Middle frontal gyrus (tissue), 1 donor: ENCODE data around the gene LMTK2.
A peak's percentile ranks its signal among the peaks of the same experiment; 100 is the strongest.
"Not testable (repeated sequence)": the region's sequence is repeated elsewhere in the genome, so short reads cannot be mapped to it uniquely, and the experiment has no call there.

Experiments
- DNase-seq: peaks from one replicate; pipeline ENCODE4 v3.0.0-alpha.2; 2015; ENCODE audit warnings: low spot score; ENCODE audit errors: extremely low spot score

Gene LMTK2

DNA sequence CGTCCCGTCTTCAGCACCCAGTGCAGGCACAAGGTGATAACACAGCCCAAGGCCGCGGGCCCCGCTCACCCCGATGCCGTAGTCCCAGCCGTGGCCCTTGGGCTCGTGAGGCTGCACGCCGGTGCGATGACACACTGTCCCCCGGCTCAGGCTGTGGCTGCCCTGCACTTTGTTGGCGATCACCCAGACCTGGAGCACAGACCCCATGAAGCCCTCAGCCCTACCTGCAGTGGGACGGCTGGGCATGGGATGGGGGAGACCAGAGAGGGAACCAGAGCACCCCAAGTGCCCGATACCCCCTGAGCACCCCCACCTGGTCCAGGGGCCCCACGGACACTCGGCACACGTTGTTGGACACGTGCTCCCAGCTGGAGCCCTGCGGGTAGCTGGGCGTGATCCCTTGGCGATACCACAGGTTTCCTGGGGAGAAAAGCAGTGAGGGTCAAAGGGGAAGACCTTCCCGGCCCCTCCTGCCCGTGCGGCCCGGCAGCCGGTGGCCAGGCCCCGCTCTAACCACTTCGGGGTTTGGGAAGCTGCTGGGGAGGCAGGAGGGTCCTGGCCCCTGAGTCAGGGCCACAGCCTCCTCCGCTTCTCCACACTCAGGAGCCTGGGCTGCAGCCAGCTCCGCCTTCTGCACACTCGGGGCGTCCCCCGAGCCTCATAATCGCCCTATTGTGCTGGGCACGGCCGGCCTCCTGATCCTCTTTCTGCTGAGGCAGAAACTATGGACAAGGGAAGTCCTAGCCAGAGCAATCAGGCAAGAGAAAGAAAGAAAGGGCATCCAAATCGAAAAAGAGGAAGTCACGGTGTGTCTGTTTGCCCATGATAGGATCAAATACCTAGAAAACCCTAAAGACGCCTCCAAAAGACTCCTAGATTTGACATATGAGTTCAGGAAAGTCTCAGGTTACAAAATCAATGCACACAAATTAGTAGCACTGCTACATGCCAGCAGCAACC is 111.2 kb downstream of the LMTK2 start:
- peak; percentile 16 for DNase-seq

DNA sequence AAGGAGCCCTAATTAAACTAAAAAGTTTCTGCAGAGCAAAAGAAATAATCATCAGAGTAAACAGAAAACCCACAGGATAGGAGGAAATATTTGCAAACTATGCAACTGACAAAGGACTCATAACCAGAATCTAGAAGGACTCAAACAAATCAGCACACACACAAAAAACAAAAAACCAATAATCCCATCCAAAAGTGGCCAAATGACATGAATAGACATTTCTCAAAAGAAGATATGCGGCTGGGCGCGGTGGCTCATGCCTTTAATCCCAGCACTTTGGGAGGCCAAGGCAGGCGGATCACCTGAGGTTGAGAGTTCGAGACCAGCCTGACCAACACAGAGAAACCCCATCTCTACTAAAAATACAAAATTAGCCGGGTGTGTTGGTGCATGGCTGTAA is 112.7 kb downstream of the LMTK2 start:
- not testable (repeated sequence) for DNase-seq

DNA sequence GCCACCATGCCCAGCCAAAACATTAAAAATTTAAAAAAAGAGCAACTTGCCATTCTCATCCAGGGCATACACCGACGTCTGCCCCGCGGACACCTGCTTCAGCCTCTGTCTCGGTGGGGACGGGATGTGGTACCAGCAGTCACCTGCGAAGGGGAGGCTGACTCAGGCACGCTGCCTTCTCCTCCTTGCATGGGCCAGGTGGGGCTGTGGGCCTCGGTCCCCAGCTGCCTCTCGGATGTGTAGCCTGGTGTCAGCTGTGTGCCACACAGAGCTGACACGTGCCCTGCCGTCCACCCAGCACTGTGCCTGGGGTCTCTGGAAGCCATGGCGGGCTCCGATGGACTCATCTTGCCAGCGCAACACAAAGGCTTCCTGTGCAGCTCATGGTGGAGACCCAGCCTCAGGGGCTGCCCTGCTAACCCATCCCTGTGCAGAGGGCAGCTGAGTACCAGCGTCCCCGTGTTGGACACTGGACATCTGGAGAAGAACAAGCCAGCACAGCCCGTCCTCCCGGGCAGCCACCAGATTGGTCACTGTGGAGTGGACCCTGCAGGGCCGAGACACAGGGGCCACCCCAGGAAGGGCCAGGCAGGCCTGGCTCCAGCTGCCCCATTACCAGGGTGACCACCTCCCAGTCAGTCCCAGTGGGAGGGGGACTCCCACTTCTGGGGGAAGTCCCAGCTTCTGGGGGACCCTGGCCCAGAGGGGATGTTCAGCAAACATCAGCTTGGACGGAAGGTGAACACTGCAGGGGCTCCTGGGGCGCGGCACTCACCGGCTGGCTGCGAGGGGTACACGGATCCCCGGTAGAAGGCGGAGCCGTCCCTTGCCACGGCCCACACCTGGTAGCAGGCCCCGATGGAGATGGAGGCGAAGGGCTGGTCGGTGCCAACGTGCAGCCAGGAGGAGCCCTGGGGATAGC is 115.2 kb downstream of the LMTK2 start:
- DNase-seq = no peak

DNA sequence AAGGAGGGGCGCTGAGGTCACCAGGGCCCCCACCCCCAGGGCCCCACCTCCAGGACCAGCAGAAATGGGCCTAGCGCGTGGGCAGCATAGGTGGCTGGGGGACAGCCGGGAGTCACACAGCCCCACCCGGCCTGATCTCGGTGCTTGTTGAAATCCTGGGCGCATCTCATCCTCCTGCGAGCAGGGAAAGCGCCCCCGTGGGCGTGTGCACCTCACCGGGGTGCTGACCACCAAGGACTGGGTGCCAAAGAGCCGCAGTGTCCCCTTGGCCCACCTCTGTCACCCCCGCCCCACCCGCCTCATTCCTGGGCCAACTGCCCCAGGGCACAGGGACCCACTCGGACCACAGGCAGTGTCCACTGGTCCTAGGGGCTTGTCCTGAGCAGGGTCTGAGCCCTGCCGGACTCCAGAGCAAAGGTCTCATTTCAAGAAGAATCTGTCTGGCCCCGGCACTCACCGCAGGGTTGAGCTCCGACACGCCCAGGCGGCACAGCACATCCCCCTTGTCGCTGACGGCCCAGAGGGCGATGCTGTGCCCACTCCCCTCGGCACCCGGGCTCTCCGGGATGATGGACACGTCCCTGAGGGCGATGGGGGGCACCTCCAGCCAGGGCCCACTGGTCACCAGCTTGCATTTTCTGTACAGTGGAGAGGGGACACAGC is 116.0 kb downstream of the LMTK2 start:
- DNase-seq = no peak

DNA sequence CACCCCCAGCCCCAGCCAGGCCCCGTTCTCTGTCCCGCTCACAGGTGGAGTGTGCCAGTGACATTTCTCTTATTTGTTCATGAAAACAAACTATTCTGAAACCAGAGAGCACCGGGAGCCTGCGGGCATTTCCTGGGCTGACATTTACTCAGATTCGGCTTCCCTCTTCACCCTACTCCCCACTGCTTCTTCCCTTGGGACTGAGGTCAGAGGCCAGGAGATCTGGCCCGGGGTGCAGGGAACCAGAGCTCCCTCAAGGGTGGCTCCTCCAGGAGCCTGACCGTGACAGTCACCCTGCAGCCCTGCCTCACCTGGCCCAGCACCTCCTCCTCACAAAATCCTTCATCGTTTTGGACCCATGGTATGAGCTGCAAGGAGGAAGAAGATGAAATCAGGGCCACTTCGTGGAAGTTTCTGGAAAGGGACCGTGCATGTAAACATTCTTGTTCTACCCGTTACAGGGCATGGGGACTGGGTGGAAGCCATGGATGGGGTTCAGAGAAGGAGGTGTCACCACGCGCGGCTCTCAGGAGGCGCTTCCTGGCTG is 116.8 kb downstream of the LMTK2 start:
- DNase-seq = no peak

DNA sequence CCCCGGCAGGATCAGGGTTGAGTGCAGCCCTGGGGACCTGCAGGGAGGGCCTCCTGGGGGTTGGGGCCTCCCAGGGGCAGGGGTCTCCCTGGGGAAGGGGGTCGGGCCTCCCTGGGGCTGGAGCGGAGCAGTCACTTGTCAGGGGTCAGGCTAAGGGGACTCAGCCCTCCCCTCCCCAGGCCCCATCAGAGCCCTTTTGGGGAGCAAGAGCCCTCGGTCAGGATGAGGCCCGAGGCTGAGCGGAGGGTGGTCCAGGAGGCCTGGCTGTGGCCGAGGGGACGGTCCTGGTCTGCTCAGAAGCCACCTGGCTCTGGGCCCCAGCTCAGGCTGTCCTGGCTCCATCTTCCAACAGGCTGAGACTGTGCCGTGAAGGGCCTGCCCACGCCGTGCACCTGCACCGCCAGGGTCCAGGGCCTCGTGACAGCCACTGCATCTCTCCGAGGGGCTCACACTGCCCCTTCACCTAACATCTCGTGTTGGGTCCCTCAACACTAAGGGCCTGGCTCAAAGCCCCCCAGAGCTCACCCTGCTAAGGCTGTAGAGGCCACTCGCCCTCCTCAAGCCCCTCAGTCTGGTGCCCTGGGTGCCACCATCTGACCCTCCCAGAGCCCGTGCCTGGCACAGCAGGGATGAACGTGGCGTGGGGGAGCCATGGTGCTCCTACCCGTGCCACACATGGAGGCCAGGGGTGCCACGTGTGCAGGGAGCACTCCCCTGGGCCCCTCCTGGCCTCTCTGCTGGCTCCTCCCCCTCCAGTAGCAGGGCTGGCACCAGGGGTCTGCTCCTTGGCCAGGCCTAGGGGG is 117.4 kb downstream of the LMTK2 start:
- no peak for DNase-seq

DNA sequence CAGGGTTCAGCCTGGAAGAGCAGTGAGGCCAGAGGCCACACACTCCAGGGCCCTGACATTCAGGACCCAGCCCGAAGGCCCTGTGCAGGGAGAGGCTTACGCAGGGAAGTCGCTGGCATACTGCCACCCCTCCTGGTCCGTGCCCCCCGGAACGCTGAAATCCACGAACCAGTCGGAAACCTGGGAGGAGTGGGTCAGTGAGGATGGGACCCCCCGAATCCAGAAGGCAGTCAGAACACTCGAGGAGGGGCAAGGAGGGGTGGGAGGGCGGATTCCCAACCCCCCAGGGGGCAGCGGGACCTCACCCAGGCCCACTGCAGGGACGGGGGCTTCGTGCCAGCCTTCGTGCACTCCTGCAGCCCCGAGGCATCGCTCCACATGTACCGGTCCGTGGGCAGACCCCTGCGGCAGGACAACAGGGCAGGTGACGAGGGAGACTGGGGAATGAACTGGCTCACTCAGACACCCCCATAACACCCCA is 118.1 kb downstream of the LMTK2 start:
- no peak for DNase-seq

DNA sequence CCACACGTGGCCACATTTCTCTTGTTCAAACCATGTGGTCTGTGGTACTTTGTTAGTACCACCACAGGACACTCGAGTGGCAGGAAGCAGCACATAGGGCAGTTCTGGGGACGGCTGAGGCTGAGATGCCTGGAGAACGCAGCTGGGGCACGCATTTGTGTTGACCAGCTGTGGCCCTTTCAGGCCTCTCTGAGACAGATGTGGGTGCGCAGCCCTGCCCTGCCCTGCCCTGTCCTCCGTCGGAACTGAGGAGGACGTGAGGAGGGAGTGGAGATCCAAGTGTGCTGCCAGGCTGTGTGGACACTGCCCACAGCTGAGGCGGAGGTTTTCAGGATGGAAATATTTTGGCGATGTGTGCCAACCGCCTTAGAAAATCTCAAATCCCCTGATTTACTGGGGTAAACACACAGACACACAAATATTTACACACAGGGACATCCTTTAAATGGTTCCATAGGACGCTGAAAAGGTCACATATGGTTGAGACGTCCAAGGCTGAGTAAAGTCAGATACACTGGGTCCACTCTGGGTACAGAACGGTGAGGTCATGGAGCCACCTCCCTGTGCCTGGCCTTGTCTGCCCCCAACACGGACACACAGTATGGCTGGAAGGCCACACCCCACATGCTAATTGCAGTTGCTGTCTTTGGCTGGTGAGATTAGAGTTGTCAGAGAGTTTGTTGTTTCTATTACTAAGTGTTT is 119.4 kb downstream of the LMTK2 start:
- no peak for DNase-seq

DNA sequence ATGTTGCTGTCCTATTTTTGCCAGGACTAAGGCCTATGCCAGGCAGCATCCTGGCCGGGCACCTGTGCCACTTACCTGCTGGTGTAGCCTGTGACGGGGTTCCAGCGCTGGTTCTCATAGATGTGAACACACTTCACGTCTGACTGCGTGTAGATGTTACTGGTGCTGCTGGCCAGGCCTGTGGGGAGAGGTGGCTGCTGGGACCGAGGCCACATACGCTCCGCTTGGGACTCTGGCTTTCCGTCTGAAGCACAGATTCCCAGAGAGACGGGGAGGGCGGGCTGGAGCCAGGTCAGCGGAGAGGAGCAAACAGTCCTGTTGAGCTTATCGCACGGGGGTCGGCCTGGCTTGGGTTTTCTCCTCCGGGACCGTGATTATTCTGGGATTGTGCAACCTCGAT is 121.3 kb downstream of the LMTK2 start:
- no peak for DNase-seq

DNA sequence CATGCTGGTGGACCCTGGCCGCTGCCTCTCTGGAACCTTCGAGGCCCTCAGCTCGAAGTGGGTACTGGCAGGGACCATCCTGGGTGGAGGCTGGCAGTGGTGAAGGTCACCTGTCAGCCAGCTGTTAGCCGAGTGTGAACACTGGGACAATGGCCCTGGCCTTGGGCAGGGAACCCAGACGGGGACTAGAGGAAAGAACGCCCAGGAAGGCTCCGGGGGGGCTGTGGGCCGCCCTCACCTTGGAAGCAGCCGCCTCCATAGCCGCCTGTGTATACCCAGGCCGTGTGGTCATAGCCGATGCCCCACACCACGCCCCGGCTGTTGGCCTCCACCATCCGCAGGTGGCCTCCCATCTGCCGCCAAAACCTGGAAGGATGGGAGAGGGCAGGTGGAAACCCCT is 122.1 kb downstream of the LMTK2 start:
- no peak for DNase-seq

DNA sequence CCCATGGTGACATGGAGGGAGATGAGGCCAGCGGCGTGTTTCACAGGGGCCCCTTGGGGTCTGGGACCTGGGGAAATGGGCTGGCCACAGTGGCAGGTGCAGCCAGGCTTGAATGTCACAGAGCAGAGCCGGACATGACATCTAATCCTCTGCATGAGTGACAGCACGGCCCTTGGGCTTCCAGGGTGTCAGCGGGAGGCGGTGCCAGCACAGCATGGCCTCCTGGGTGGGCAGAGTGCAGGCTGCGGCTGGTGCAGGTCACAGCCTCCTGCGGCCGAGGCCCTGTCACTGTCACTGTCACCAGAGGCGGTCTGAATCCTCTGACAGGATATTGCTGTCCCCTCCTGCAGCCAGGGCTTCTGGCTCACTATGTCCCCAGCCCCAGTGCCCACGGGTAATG is 122.8 kb downstream of the LMTK2 start:
- DNase-seq = no peak

DNA sequence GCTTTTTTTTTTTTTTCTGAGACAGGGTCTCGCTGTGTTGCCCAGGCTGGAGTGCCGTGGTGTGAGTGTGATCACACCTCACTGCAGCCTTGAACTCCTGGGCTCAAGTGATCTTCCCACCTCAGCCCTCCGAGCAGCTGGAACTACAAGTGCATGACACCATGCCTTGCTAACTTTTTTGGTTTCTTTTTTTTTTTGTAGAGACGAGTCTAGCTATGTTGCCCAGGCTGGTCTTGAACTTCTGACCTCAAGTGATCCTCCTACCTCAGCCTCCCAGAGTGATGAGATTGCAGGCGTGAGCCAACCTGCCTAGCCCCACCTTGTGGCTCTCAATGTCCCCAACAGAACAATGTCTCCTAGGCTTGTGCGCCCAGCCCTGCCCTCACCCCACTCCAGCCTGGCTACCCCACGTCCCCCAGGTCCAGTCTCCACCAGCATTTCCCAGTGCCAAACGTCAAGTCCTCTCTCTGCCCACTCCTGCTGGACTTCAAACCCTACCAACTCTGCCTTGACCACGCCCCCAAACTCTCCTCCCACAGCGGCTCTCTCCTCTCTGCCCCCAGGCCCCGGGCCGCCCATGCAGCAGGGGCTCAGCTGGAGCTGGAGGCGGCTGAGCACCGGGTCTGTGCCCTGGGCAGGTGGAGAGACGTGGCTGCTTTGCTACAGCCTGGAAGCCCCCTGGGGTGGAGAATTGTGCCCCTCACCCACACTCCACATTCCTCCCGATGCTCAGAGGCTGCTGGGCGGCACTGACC is 123.5 kb downstream of the LMTK2 start:
- no peak for DNase-seq

DNA sequence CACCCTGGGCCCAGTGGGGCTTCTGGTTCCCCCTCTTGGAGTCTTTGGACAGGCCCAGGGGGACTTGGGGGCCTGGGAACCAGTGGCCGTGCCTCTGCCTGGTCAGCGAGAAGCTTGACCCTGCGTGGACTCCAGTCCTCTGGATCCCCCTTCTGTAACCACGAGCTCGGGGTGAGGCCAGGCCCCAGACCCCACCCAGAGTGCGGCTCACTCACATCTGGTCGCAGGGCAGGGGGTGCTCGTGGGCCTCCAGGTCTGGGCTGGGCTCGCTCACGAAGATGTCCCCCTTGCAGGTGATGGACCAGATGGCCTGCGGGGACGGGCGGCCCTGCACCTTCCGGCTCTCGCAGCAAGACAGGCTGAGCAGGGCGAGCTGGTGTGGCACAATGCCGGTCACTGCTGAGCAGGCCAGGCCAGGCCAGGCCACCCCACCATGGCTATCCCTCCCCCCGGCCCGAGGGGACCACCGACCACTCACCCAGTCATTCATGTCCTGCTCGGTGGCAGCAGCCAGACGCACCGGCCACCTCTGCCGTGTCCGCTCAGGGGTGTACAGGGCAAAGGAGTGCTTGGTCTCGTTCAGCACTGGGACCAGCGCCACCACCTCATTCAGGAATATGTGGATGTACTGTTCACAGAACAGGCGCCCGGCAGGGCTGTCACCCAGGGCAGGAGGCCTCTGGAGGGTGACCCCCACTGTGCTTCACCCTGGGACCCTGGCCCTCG is 124.2 kb downstream of the LMTK2 start:
- DNase-seq = no peak

DNA sequence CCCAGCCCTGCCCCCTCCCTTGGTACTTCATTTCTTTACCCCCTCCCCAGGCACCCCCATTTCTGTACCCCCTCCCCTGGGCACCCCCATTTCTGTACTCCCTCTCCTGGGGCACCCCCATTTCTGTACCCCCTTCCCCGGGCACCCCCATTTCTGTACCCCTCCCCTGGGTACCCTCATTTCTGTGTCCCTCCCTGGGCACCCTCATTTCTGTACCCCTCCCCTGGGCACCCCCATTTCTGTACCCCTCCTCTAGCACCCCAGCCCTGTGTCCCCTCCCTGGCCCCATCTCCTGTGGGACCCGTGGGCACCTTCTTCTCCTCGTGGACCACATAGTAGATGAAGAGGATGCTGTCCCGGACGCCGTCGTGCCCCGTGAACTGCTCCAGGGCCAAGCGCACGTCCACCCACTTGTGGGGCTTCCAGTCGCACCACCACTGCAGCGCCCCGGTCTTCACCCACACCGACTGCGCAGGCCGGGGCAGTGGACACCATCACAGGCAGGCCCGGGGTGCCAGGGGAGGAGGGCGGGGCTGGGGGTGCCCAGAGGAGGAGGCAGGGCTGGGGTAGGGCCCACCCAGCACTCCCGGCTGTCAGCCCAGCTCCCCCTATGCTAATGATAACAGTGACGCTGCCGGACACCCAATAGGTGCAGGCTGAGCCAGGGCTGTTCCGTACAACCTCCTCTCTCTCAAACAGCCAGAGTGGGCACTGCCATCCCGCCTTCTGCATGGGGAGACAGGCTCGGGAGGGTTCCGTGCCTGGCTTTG is 125.0 kb downstream of the LMTK2 start:
- no peak for DNase-seq

DNA sequence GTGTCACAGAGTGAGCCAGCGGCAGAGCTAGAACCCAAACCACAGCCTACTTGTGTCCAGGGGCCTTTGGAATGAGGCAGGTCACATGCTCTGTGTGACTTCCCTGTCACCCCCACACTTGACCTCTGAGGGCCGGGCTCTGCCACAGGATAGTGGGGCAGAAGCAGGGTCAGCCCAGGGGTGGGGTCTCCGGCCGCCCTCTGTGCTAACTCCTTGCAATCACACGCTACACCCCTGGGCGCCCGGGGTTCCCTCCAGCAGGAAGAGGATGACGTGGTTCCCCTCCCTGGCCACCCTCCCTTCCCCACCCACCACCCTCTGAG is 125.6 kb downstream of the LMTK2 start:
- DNase-seq = no peak

DNA sequence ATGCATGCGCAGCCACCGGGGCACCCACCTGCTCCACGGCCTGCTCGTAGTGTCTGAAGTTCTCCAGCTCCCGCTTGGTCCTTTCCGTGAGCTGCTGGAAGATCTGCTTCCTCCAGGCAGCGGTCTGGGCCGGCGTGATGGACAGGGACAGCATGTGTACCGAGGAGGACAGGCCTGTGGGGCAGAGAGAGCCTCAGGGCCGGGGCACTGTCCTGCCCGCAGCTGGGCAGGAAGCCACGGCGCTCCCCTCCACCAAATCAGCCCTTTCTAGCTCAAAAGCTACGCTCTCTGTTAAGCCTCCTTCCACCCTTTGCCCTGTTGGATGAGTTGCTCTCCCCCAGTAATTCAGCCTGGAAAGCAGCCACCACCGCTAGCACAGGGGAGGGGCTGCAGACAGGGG is 126.1 kb downstream of the LMTK2 start:
- DNase-seq = no peak

DNA sequence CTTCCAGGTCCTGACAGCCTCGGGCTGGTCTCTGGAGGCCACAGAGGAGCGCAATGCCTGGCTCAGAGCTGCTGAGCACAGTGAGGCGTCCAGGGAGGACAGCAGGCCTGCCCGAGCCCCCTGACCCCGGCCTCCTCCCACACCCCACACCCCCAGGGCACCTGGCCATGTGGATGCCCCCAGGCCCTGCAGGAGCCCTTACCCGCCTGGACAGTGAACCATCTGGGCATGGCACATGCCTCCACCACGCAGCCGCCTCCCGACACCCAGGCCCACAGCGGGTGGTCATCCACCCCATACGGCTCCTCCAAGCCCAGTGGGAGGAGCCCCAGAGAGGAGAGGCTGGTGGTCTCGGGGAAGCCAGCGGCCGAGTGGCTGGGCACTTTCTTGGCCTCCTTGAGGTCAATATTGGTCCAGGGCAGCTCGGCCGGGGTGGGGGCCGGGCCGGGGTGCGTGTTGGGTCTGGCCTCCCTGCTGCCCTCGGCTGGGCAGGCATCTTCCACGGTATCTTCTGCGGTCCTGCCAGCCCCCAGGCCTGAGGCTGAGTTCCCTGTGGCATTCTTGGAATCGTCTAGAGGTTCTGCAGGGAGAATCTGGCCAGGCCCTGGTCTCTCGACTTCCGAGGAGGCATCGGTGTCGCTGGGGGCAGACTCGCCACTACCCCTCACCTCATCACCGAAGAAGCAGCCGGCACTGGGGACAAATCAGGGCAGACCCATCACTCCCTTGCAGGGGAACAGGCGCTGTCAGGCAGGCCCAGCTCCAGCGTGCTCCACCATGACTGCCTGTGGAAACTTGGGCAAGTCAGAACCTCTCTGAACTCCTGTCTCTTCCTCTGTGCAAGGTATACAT is 126.8 kb downstream of the LMTK2 start:
- DNase-seq = no peak
